Stomach (tissue), 4 donors: ENCODE data around the gene GATA2.

Source experiments
- CTCF ChIP-seq, 7 experiments: fragments of 450-650 bp in 4 of 7; fragments of 200-600 bp in 3 of 7; sonication (generic) in 3 of 7; IDR thresholded peaks; one replicate each; pipeline ENCODE4 v1.5.1; 2016 to 2019; ENCODE audit warnings: antibody characterized with exemption in 7 of 7, control low read depth in 2 of 7, mild to moderate bottlenecking in 1 of 7
- EP300 ChIP-seq: sonication (generic); formaldehyde crosslinking; IDR thresholded peaks from one replicate; pipeline ENCODE4 v1.6.1; 2017; ENCODE audit warnings: antibody characterized with exemption
- POLR2A ChIP-seq, 4 donors: fragments of 450-650 bp; IDR thresholded peaks; one replicate each; pipeline ENCODE4 v1.6.1; 2016; ENCODE audit warnings: antibody characterized with exemption in 4 of 4, control low read depth in 2 of 4, mild to moderate bottlenecking in 1 of 4, moderate library complexity in 1 of 4
- POLR2AphosphoS5 ChIP-seq, 3 donors: sonication (generic); formaldehyde crosslinking; IDR thresholded peaks; one replicate each; pipeline ENCODE4 v1.6.1; 2016; ENCODE audit warnings: antibody characterized with exemption in 3 of 3

GRCh38 chr3:128485282-128486204 is 7.5 kb downstream of the GATA2 start:
- TF ChIP-seq CTCF (IDR thresholded peaks at IDR 0.05) (no peak), POLR2A (IDR thresholded peaks at IDR 0.05) (no peak), POLR2AphosphoS5 (IDR thresholded peaks at IDR 0.05) (no peak), EP300 (no peak)
